Measurements from ENCODE around the gene KLHL29. TPM values are rescaled to one million over a fixed set of nuclear protein-coding genes. Genes with fewer than 3 reads are reported as not detected.

Gene KLHL29
- total RNA-seq, 2 experiments from 2014 or later: 2.5 to 2.7 TPM

DNA sequence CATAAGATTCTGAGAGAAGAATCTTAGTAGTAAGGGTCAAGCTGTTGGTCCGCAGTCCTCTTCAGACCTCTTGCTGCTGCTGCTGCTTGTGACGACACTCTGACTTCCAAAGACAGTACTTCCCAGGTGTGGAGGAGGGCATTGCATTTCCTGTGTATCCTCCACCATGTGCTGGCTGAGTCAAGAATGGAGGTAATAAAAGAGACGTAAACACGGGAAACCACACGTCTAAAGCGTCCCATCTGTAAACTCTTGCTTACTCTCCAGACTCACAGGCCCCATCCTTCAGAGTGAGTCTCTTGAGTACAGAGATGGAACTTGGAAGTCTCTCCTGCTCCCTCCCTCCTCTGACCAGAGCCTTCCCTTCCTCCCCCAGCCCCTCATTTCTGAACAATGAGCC, 25.6 kb downstream of the KLHL29 start:
- Histone ChIP-seq H3K36me3 (ENCODE audit: insufficient read depth, low read length) (no peaks in the 10 kb centered on the region), H3K9me3 (ENCODE audit: control insufficient read depth in 1 of 2, insufficient read depth in 1 of 2, low read length in 2 of 2) (no peaks in the 10 kb centered on the region), H3K27ac (ENCODE audit: low read depth in 1 of 2, low read length in 2 of 2) (no peak overlapping the region), H3K4me1 (ENCODE audit: insufficient read depth, low read length) (no peaks in the 10 kb centered on the region), H3K4me3 (ENCODE audit: low read length) (no peak overlapping the region), H3K27me3 (ENCODE audit: control insufficient read depth in 1 of 2, insufficient read depth in 2 of 2, low read length in 2 of 2) (no peaks in the 10 kb centered on the region)
- no peaks in the 10 kb centered on the region for H3K36me3 Mint-ChIP-seq (ENCODE audit: low read depth)
- ATAC-seq (ENCODE audit: poor library complexity) (no peak), DNase-seq (no peak)
- no peak overlapping the region for H3K27ac Mint-ChIP-seq
- POLR2A ChIA-PET: no interaction called here
- H3K4me1 Mint-ChIP-seq (ENCODE audit: low read depth): no peaks in the 10 kb centered on the region
- no peaks in the 10 kb centered on the region for H3K9me3 Mint-ChIP-seq
- intact Hi-C loops (cut with DNase I, micrococcal nuclease): no loop called here
- no peaks in the 10 kb centered on the region for H3K27me3 Mint-ChIP-seq
- no peak overlapping the region for H3K4me3 Mint-ChIP-seq
- CTCF ChIA-PET: no interaction called here
- TF ChIP-seq, protein P1, sequence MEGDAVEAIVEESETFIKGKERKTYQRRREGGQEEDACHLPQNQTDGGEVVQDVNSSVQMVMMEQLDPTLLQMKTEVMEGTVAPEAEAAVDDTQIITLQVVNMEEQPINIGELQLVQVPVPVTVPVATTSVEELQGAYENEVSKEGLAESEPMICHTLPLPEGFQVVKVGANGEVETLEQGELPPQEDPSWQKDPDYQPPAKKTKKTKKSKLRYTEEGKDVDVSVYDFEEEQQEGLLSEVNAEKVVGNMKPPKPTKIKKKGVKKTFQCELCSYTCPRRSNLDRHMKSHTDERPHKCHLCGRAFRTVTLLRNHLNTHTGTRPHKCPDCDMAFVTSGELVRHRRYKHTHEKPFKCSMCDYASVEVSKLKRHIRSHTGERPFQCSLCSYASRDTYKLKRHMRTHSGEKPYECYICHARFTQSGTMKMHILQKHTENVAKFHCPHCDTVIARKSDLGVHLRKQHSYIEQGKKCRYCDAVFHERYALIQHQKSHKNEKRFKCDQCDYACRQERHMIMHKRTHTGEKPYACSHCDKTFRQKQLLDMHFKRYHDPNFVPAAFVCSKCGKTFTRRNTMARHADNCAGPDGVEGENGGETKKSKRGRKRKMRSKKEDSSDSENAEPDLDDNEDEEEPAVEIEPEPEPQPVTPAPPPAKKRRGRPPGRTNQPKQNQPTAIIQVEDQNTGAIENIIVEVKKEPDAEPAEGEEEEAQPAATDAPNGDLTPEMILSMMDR (IDR thresholded peaks at IDR 0.05): no peak

DNA sequence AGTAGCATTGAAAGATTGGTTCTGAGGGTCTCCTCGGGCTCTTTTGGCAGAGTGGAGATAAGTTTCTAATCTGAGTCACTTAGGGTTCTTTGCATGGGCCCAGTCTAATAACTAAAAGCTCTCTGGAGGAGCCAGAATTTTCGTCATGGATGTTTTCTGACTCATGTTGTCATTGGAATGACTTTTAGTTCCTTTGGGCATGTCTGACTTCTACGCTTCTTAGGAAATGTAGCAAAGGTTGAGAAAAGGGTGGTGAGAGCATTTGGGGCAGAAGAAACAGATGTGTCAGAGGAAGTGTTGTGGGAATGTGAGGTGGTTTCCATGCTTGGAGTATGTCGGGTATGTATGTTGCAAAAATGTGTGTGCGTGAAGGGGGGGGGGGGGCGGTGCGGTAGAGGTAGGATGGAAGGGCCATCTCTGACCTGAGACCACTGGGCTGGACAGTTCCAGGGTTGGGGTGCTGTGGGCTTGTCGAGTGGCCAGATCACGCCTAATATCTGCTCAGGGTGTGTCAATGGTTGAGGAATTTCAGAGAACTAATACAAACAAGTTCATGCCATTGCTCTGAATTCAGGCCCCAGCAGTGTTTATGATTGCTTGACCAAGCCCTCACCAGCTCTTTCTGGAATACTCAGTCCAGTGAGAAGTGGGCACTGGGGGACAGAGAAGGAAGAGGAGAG, 26.9 kb downstream of the KLHL29 start:
- H3K27me3 ChIP-seq (ENCODE audit: control insufficient read depth in 1 of 2, insufficient read depth in 2 of 2, low read length in 2 of 2): no peaks in the 10 kb centered on the region
- H3K9me3 ChIP-seq (ENCODE audit: control insufficient read depth in 1 of 2, insufficient read depth in 1 of 2, low read length in 2 of 2): no peaks in the 10 kb centered on the region
- Mint-ChIP-seq H3K27ac (no peak overlapping the region), H3K9me3 (no peaks in the 10 kb centered on the region), H3K27me3 (no peaks in the 10 kb centered on the region), H3K36me3 (ENCODE audit: low read depth) (no peaks in the 10 kb centered on the region), H3K4me1 (ENCODE audit: low read depth) (no peaks in the 10 kb centered on the region), H3K4me3 (no peak overlapping the region)
- H3K27ac ChIP-seq (ENCODE audit: low read depth in 1 of 2, low read length in 2 of 2): no peak overlapping the region
- TF ChIP-seq, protein P1 (IDR thresholded peaks at IDR 0.05): no peak
- intact Hi-C loops (cut with DNase I, micrococcal nuclease): no loop called here
- no peaks in the 10 kb centered on the region for H3K4me1 ChIP-seq (ENCODE audit: insufficient read depth, low read length)
- ATAC-seq (ENCODE audit: poor library complexity): no peak
- no peaks in the 10 kb centered on the region for H3K36me3 ChIP-seq (ENCODE audit: insufficient read depth, low read length)
- ChIA-PET POLR2A (no interaction called here), CTCF (no interaction called here)
- no peak for DNase-seq
- no peak overlapping the region for H3K4me3 ChIP-seq (ENCODE audit: low read length)

DNA sequence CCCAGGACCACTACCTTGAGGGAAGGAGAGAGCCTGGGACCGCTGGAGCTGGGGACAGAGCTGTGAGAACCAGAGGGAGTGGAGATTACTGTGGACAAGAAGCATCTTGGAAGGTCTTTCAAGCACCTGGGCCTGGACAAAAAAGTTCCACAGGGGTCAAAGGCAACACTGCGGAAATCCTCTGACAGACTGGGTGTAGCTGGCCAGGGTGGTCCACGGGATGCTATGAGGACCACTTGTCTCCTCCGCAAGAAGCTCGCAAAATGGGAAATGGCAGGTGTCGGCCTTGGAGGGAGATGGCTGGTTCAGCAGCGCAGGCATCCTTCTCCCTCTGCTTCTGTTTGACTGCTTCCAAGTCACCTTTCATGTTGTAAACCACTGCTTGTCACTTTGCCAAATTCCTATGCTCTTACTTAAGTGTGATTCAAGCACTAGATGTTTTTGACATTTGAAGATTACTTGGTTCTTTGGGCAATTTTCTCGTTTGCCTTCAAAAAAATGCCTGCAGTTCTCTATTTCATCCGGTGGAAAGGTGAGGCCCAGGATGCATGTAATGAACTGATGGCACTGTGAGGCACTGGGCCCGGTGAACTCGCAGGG, 27.7 kb downstream of the KLHL29 start:
- ATAC-seq (ENCODE audit: poor library complexity) (no peak), DNase-seq (no peak)
- TF ChIP-seq, protein P1 (IDR thresholded peaks at IDR 0.05): no peak
- Histone ChIP-seq H3K4me1 (ENCODE audit: insufficient read depth, low read length) (no peaks in the 10 kb centered on the region), H3K36me3 (ENCODE audit: insufficient read depth, low read length) (no peaks in the 10 kb centered on the region), H3K27me3 (ENCODE audit: control insufficient read depth in 1 of 2, insufficient read depth in 2 of 2, low read length in 2 of 2) (no peaks in the 10 kb centered on the region), H3K4me3 (ENCODE audit: low read length) (no peak overlapping the region), H3K27ac (ENCODE audit: low read depth in 1 of 2, low read length in 2 of 2) (no peak overlapping the region), H3K9me3 (ENCODE audit: control insufficient read depth in 1 of 2, insufficient read depth in 1 of 2, low read length in 2 of 2) (no peaks in the 10 kb centered on the region)
- intact Hi-C loops (cut with DNase I, micrococcal nuclease): no loop called here
- Mint-ChIP-seq H3K27me3 (no peaks in the 10 kb centered on the region), H3K27ac (no peak overlapping the region), H3K36me3 (ENCODE audit: low read depth) (no peaks in the 10 kb centered on the region), H3K4me3 (no peak overlapping the region), H3K9me3 (no peaks in the 10 kb centered on the region), H3K4me1 (ENCODE audit: low read depth) (no peaks in the 10 kb centered on the region)
- CTCF ChIA-PET: no interaction called here
- POLR2A ChIA-PET: interaction anchor here (1.1 kb wide), 1 partner anchor 8 kb away, joined by 3 read pairs; no protein-coding TSS in a partner anchor
